DND-41 (cell line): Measurements from ENCODE around the gene SLC49A4.

Experiments
- EZH2 ChIP-seq: IDR thresholded peaks from 3 replicates; pipeline ENCODE4 v1.6.1; 2012; ENCODE audit warnings: borderline replicate concordance, low read depth, mild to moderate bottlenecking, moderate library complexity, low read length, inconsistent platforms; ENCODE audit not compliant: severe bottlenecking
- TF ChIP-seq, protein P1 (sequence below): IDR thresholded peaks from 2 replicates; pipeline ENCODE4 v1.5.1; 2012; ENCODE audit warnings: borderline replicate concordance, low read length, moderate library complexity, mild to moderate bottlenecking; ENCODE audit not compliant: poor library complexity, severe bottlenecking; ENCODE audit errors: extremely low read depth

DNA sequence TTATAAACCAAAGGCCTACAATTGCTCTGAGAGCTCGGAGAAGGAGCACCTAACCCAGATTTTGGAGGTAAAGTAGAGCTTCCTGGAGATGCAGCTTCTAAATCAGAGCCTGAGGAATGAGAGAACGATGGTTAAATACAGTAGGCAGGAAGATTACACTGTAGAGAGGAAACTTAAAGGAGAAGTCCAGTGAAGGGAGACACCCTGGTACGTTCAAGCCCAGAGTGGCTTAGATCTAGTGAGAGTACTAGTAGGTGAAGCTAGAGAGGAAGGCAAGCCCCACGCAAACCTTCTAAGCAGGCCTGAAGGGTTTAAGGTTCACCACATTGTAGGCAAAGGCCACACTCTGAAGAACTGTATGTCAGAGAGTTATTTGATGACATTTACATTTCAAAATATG lies 33.4 kb downstream of the SLC49A4 start:
- TF ChIP-seq, protein P1, sequence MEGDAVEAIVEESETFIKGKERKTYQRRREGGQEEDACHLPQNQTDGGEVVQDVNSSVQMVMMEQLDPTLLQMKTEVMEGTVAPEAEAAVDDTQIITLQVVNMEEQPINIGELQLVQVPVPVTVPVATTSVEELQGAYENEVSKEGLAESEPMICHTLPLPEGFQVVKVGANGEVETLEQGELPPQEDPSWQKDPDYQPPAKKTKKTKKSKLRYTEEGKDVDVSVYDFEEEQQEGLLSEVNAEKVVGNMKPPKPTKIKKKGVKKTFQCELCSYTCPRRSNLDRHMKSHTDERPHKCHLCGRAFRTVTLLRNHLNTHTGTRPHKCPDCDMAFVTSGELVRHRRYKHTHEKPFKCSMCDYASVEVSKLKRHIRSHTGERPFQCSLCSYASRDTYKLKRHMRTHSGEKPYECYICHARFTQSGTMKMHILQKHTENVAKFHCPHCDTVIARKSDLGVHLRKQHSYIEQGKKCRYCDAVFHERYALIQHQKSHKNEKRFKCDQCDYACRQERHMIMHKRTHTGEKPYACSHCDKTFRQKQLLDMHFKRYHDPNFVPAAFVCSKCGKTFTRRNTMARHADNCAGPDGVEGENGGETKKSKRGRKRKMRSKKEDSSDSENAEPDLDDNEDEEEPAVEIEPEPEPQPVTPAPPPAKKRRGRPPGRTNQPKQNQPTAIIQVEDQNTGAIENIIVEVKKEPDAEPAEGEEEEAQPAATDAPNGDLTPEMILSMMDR: no peak
- TF ChIP-seq EZH2: no peak
